Measurements from ENCODE around the gene TRIL. TPM values are rescaled to one million over a fixed set of nuclear protein-coding genes. Genes with fewer than 3 reads are reported as not detected.

Gene TRIL
- total RNA-seq, 2 experiments from 2014 or later = not detected

GRCh38 chr7:28999895-29000716 is 42.0 kb upstream of the TRIL start:
- H4K20me1 ChIP-seq (ENCODE audit: insufficient read depth, low read length) = no peaks in the 10 kb centered on the region
- no peaks in the 10 kb centered on the region for H3K9me2 ChIP-seq (ENCODE audit: insufficient read depth, low read length)
- H3K9me3 ChIP-seq (ENCODE audit: low read length) = no peaks in the 10 kb centered on the region
- H3K4me3 ChIP-seq (ENCODE audit: low read depth, low read length, poor library complexity, severe bottlenecking) = no peak overlapping the region
- BruUV-seq (replicated peaks) = no TSS peak
- H3K4me1 ChIP-seq (ENCODE audit: insufficient read depth, low read length, poor library complexity, severe bottlenecking) = no peaks in the 10 kb centered on the region
- POLR2A ChIA-PET = interaction anchor here (0.6 kb wide), 1 partner anchor 109 kb away, joined by 3 read pairs; no protein-coding TSS in a partner anchor
- H3K36me3 ChIP-seq (ENCODE audit: insufficient read depth, low read length) = no peaks in the 10 kb centered on the region
- CTCF ChIA-PET (ENCODE audit: unreplicated experiment) = no interaction called here
- no peak overlapping the region for H2AFZ ChIP-seq (ENCODE audit: low read length)
- H3K4me2 ChIP-seq (ENCODE audit: low read length) = no peak overlapping the region
- H3K79me2 ChIP-seq (ENCODE audit: insufficient read depth, low read depth, low read length) = no peaks in the 10 kb centered on the region
- no peak overlapping the region for H3K27ac ChIP-seq (ENCODE audit: low read depth, low read length, poor library complexity, severe bottlenecking)
- no peak for DNase-seq (ENCODE audit: low spot score)
- TF ChIP-seq EZH2phosphoT487 (IDR thresholded peaks at IDR 0.05; ENCODE audit: borderline replicate concordance, low read depth, low read length) = no peak
- TF ChIP-seq CTCF (conservative IDR thresholded peaks at IDR 0.05; ENCODE audit: low read length) = no peak
- intact Hi-C loops (cut with micrococcal nuclease; ENCODE audit: unreplicated experiment) = no loop called here

GRCh38 chr7:28999427-28999826 is 41.3 kb upstream of the TRIL start:
- H3K27ac ChIP-seq (ENCODE audit: low read depth, low read length, poor library complexity, severe bottlenecking) = no peak overlapping the region
- H3K9me3 ChIP-seq (ENCODE audit: low read length) = no peaks in the 10 kb centered on the region
- H3K9me2 ChIP-seq (ENCODE audit: insufficient read depth, low read length) = no peaks in the 10 kb centered on the region
- H3K4me3 ChIP-seq (ENCODE audit: low read depth, low read length, poor library complexity, severe bottlenecking) = no peak overlapping the region
- no peaks in the 10 kb centered on the region for H4K20me1 ChIP-seq (ENCODE audit: insufficient read depth, low read length)
- no peaks in the 10 kb centered on the region for H3K4me1 ChIP-seq (ENCODE audit: insufficient read depth, low read length, poor library complexity, severe bottlenecking)
- ChIA-PET CTCF (ENCODE audit: unreplicated experiment) (no interaction called here), POLR2A (interaction anchor here (0.7 kb wide), 1 partner anchor 37 kb away, joined by 3 read pairs; no protein-coding TSS in a partner anchor)
- DNase-seq (ENCODE audit: low spot score) = no peak
- no peak overlapping the region for H3K4me2 ChIP-seq (ENCODE audit: low read length)
- BruUV-seq (replicated peaks) = no TSS peak
- intact Hi-C loops (cut with micrococcal nuclease; ENCODE audit: unreplicated experiment) = no loop called here
- TF ChIP-seq CTCF (conservative IDR thresholded peaks at IDR 0.05; ENCODE audit: low read length) = no peak
- TF ChIP-seq EZH2phosphoT487 (IDR thresholded peaks at IDR 0.05; ENCODE audit: borderline replicate concordance, low read depth, low read length) = no peak
- no peaks in the 10 kb centered on the region for H3K36me3 ChIP-seq (ENCODE audit: insufficient read depth, low read length)
- no peaks in the 10 kb centered on the region for H3K79me2 ChIP-seq (ENCODE audit: insufficient read depth, low read depth, low read length)
- no peak overlapping the region for H2AFZ ChIP-seq (ENCODE audit: low read length)

GRCh38 chr7:28998105-28998504 is 40.0 kb upstream of the TRIL start:
- H3K4me3 ChIP-seq (ENCODE audit: low read depth, low read length, poor library complexity, severe bottlenecking) = no peak overlapping the region
- intact Hi-C loops (cut with micrococcal nuclease; ENCODE audit: unreplicated experiment) = no loop called here
- no peaks in the 10 kb centered on the region for H3K4me1 ChIP-seq (ENCODE audit: insufficient read depth, low read length, poor library complexity, severe bottlenecking)
- no peaks in the 10 kb centered on the region for H3K36me3 ChIP-seq (ENCODE audit: insufficient read depth, low read length)
- H3K4me2 ChIP-seq (ENCODE audit: low read length) = no peak overlapping the region
- no peak for DNase-seq (ENCODE audit: low spot score)
- ChIA-PET POLR2A (interaction anchor here (1.2 kb wide), 1 partner anchor 86 kb away, joined by 3 read pairs; no protein-coding TSS in a partner anchor), CTCF (ENCODE audit: unreplicated experiment) (no interaction called here)
- no peaks in the 10 kb centered on the region for H4K20me1 ChIP-seq (ENCODE audit: insufficient read depth, low read length)
- no TSS peak for BruUV-seq (replicated peaks)
- H2AFZ ChIP-seq (ENCODE audit: low read length) = no peak overlapping the region
- no peaks in the 10 kb centered on the region for H3K9me2 ChIP-seq (ENCODE audit: insufficient read depth, low read length)
- H3K27ac ChIP-seq (ENCODE audit: low read depth, low read length, poor library complexity, severe bottlenecking) = no peak overlapping the region
- no peaks in the 10 kb centered on the region for H3K9me3 ChIP-seq (ENCODE audit: low read length)
- TF ChIP-seq EZH2phosphoT487 (IDR thresholded peaks at IDR 0.05; ENCODE audit: borderline replicate concordance, low read depth, low read length) (no peak), CTCF (conservative IDR thresholded peaks at IDR 0.05; ENCODE audit: low read length) (no peak)
- no peaks in the 10 kb centered on the region for H3K79me2 ChIP-seq (ENCODE audit: insufficient read depth, low read depth, low read length)
